HepG2 (cell line): ENCODE measurements around the gene HBEGF. TPM values are rescaled to one million over a fixed set of nuclear protein-coding genes. Genes with fewer than 3 reads are reported as not detected.
A peak's percentile ranks its signal among the peaks of the same experiment; 100 is the strongest.

ENCODE experiments used
- CHD4 ChIP-seq: fragments of 200-600 bp; sonication (generic); IDR thresholded peaks from 2 replicates; pipeline ENCODE4 v1.7.0; 2017; ENCODE audit warnings: mild to moderate bottlenecking, low read length, borderline replicate concordance
- DNMT3B ChIP-seq: conservative IDR thresholded peaks from 2 replicates; pipeline ENCODE4 v1.6.1; 2016; ENCODE audit warnings: missing biosample characterization, control low read depth
- EHMT2 ChIP-seq: fragments of 200-600 bp; sonication (generic); IDR thresholded peaks from 2 replicates; pipeline ENCODE4 v1.7.0; 2017; ENCODE audit warnings: antibody characterized with exemption, low read depth, low read length, borderline replicate concordance
- ELF3 ChIP-seq: IDR thresholded peaks from 2 replicates; pipeline ENCODE4 v1.6.1; 2016; ENCODE audit warnings: missing genetic modification reagents, missing compliant biosample characterization
- ETV5 ChIP-seq: IDR thresholded peaks from 2 replicates; pipeline ENCODE4 v1.6.1; 2018; ENCODE audit warnings: missing biosample characterization, missing genetic modification reagents, inconsistent platforms, borderline replicate concordance
- HIVEP1 ChIP-seq: sonication (generic); formaldehyde crosslinking; IDR thresholded peaks from 2 replicates; pipeline ENCODE4 v1.4.0; 2020; ENCODE audit warnings: mild to moderate bottlenecking, missing genetic modification reagents
- ISL2 ChIP-seq: sonication (generic); formaldehyde crosslinking; IDR thresholded peaks from 2 replicates; pipeline ENCODE4 v1.5.0; 2020; ENCODE audit warnings: missing genetic modification reagents
- NBN ChIP-seq: fragments of 450-650 bp; conservative IDR thresholded peaks from 2 replicates; pipeline ENCODE4 v1.6.1; 2017
- NCOR1 ChIP-seq: fragments of 200-600 bp; sonication (generic); IDR thresholded peaks from 2 replicates; pipeline ENCODE4 v1.7.0; 2017; ENCODE audit warnings: antibody characterized with exemption, low read length, borderline replicate concordance
- NR1H2 ChIP-seq: sonication (generic); formaldehyde crosslinking; IDR thresholded peaks from 2 replicates; pipeline ENCODE4 v1.8.1; 2022; ENCODE audit warnings: low read depth, missing genetic modification reagents, borderline replicate concordance
- PTBP1 ChIP-seq: fragments of 200-400 bp; formaldehyde crosslinking; IDR thresholded peaks from 2 replicates; pipeline ENCODE4 v1.6.1; 2018; ENCODE audit warnings: low read length, low read depth; ENCODE audit not compliant: poor library complexity, severe bottlenecking
- SP140L ChIP-seq: sonication (generic); formaldehyde crosslinking; IDR thresholded peaks from 2 replicates; pipeline ENCODE4 v1.4.0; 2020; ENCODE audit warnings: missing genetic modification reagents, borderline replicate concordance
- SRY ChIP-seq: sonication (generic); formaldehyde crosslinking; IDR thresholded peaks from 2 replicates; pipeline ENCODE4 v1.8.0; 2022; ENCODE audit warnings: mild to moderate bottlenecking, missing genetic modification reagents
- STAT5B ChIP-seq: sonication (generic); formaldehyde crosslinking; IDR thresholded peaks from 2 replicates; pipeline ENCODE4 v1.4.0; 2020; ENCODE audit warnings: missing genetic modification reagents
- ZNF547 ChIP-seq: sonication (generic); formaldehyde crosslinking; IDR thresholded peaks from 2 replicates; pipeline ENCODE4 v1.5.1; 2020; ENCODE audit warnings: mild to moderate bottlenecking, missing genetic modification reagents
- ZNF549 ChIP-seq: sonication (generic); formaldehyde crosslinking; IDR thresholded peaks from 2 replicates; pipeline ENCODE4 v1.5.0; 2020; ENCODE audit warnings: missing genetic modification reagents
- ZNF558 ChIP-seq: sonication (generic); formaldehyde crosslinking; IDR thresholded peaks from 2 replicates; pipeline ENCODE4 v1.9.0; 2022; ENCODE audit warnings: mild to moderate bottlenecking, missing genetic modification reagents, borderline replicate concordance
- ZSCAN30 ChIP-seq: sonication (generic); formaldehyde crosslinking; IDR thresholded peaks from 2 replicates; pipeline ENCODE4 v1.5.0; 2020; ENCODE audit warnings: mild to moderate bottlenecking, missing genetic modification reagents
- polyA plus RNA-seq, 8 experiments: library from polyadenylated mRNA; depleted of rRNA in 3 of 8; stranded (reverse) in 7 of 8; unstranded in 1 of 8; fragments of >200 nt; fragmentation: Illumina TruSeq in 4 of 8; extraction: Trizol in 4 of 8; gene quantifications; 2 replicates each; pipeline versions ENCODE4 v1.2.1 to v1.2.3, GENCODE V29; 2011 to 2016; ENCODE audit warnings: low read depth in 4 of 8, missing spikeins in 1 of 8, mixed read lengths in 1 of 8; ENCODE audit not compliant: insufficient read depth in 1 of 8
- total RNA-seq, 5 experiments: library from RNA; depleted of rRNA; stranded (reverse); fragments of >200 nt; fragmentation: Illumina TruSeq; extraction: Trizol; gene quantifications; 2 replicates each; pipeline ENCODE4 v1.2.3, GENCODE V29; 2016; ENCODE audit warnings: low read depth in 1 of 5
- TF ChIP-seq, protein P1 (sequence below): fragments of 450-650 bp; IDR thresholded peaks from 2 replicates; pipeline ENCODE4 v1.6.1; 2016
- TF ChIP-seq, protein P2 (sequence below): IDR thresholded peaks from 2 replicates; pipeline ENCODE4 v1.6.1; 2016; ENCODE audit warnings: missing biosample characterization, missing genetic modification reagents, low read depth
- TF ChIP-seq, protein P3 (sequence below): sonication (generic); formaldehyde crosslinking; IDR thresholded peaks from 2 replicates; pipeline ENCODE4 v1.8.0; 2022; ENCODE audit warnings: mild to moderate bottlenecking, missing genetic modification reagents; ENCODE audit not compliant: insufficient replicate concordance
- TF ChIP-seq, protein P4 (sequence below): sonication (generic); formaldehyde crosslinking; IDR thresholded peaks from 2 replicates; pipeline ENCODE4 v1.4.0; 2020; ENCODE audit warnings: mild to moderate bottlenecking, missing genetic modification reagents

HBEGF gene
- total and polyA plus RNA-seq, 2 of the 13 experiments (the other 11 are each of a cell fraction or from before 2014, with no cell fraction given), result 1.7 to 5.0 TPM

DNA sequence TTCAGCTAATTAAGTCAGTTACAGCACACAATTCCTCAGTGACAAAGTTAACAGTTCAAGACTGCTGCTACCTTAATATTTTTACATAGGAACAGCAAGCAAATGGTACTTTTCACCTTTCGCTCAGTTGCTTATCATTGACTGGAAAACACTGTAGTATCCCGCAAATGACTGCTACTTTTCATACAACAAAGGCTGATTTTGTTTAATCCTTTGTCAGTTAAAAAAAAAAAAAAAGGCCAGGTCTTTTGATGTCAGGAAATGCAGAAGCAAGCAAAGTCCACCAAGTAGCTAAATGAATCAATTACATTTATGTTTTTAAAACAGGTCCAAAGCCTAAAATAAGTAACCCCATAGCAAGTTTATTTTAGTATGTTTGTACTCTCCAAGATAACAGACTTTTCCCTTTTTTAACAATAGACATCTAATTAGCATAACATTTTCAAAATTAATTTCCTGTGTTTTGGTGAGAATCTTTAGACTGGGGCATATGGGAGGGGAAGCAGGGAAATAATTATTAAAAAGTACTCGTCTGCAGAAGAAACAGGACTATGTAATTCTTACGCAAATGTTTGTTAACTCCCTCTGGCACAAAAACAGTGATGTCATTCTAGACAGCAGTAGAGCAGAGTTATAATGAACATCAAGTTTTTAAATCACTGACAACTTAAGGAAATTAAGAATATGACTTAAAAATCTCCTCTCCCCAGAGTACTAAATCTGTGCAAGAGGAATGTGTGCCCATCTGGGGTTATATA, 53.1 kb downstream of the HBEGF start (continued):
- TF ChIP-seq, protein P1, sequence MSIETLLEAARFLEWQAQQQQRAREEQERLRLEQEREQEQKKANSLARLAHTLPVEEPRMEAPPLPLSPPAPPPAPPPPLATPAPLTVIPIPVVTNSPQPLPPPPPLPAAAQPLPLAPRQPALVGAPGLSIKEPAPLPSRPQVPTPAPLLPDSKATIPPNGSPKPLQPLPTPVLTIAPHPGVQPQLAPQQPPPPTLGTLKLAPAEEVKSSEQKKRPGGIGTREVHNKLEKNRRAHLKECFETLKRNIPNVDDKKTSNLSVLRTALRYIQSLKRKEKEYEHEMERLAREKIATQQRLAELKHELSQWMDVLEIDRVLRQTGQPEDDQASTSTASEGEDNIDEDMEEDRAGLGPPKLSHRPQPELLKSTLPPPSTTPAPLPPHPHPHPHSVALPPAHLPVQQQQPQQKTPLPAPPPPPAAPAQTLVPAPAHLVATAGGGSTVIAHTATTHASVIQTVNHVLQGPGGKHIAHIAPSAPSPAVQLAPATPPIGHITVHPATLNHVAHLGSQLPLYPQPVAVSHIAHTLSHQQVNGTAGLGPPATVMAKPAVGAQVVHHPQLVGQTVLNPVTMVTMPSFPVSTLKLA, result no peak
- TF ChIP-seq NBN (no peak), NCOR1 (peak; percentile 78; the same call in 1 of the 2 replicates), ISL2 (CRISPR knock-in tag) (peak; percentile 46; the same call in 1 of the 2 replicates), NR1H2 (CRISPR knock-in tag) (no peak), CHD4 (no peak; the same call in 1 of the 2 replicates), ZSCAN30 (CRISPR knock-in tag) (no peak), SRY (CRISPR knock-in tag) (no peak), DNMT3B (CRISPR knock-in tag) (no peak), EHMT2 (no peak), ZNF558 (CRISPR knock-in tag) (no peak), ELF3 (CRISPR knock-in tag) (peak; percentile 28; the same call in 1 of the 2 replicates), ETV5 (CRISPR knock-in tag) (peak; percentile 40; the same call in 1 of the 2 replicates), SP140L (CRISPR knock-in tag) (no peak), ZNF547 (CRISPR knock-in tag) (no peak), ZNF549 (no peak), STAT5B (CRISPR knock-in tag) (no peak), HIVEP1 (CRISPR knock-in tag) (no peak), PTBP1 (no peak)
- TF ChIP-seq, protein P2, sequence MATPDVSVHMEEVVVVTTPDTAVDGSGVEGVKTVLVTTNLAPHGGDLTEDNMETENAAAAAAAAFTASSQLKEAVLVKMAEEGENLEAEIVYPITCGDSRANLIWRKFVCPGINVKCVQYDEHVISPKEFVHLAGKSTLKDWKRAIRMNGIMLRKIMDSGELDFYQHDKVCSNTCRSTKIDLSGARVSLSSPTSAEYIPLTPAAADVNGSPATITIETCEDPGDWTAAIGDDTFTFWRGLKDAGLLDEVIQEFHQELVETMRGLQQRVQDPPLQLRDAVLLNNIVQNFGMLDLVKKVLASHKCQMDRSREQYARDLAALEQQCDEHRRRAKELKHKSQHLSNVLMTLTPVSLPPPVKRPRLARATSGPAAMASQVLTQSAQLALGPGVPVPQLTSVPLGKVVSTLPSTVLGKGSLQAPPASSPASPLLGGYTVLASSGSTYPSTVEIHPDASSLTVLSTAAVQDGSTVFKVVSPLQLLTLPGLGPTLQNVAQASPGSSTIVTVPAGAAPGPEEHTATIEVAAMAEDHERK (CRISPR knock-in tag), result no peak
- TF ChIP-seq, protein P3, sequence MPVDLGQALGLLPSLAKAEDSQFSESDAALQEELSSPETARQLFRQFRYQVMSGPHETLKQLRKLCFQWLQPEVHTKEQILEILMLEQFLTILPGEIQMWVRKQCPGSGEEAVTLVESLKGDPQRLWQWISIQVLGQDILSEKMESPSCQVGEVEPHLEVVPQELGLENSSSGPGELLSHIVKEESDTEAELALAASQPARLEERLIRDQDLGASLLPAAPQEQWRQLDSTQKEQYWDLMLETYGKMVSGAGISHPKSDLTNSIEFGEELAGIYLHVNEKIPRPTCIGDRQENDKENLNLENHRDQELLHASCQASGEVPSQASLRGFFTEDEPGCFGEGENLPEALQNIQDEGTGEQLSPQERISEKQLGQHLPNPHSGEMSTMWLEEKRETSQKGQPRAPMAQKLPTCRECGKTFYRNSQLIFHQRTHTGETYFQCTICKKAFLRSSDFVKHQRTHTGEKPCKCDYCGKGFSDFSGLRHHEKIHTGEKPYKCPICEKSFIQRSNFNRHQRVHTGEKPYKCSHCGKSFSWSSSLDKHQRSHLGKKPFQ, result no peak
- TF ChIP-seq, protein P4, sequence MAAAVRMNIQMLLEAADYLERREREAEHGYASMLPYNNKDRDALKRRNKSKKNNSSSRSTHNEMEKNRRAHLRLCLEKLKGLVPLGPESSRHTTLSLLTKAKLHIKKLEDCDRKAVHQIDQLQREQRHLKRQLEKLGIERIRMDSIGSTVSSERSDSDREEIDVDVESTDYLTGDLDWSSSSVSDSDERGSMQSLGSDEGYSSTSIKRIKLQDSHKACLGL (CRISPR knock-in tag), result no peak
